Left ventricle myocardium inferior (tissue), 1 donor: Measurements from ENCODE around the gene WAC. TPM values are rescaled to one million over a fixed set of nuclear protein-coding genes. Genes with fewer than 3 reads are reported as not detected.

Source experiments
- DNase-seq: peaks from one replicate; pipeline ENCODE4 v3.0.0-alpha.2; 2020
- H3K27ac ChIP-seq: fragments of 200-600 bp; replicated peaks from 2 replicates; pipeline ENCODE4 v1.8.0; 2021
- H3K27me3 ChIP-seq: fragments of 200-600 bp; 2 replicates; pipeline ENCODE4 v1.8.0; 2021; ENCODE audit warnings: low read depth
- H3K36me3 ChIP-seq: fragments of 200-600 bp; 2 replicates; pipeline ENCODE4 v1.8.0; 2021
- H3K4me1 ChIP-seq: fragments of 200-600 bp; 2 replicates; pipeline ENCODE4 v1.8.0; 2021
- H3K4me3 ChIP-seq: fragments of 200-600 bp; 2 replicates; pipeline ENCODE4 v1.8.0; 2021; ENCODE audit warnings: mild to moderate bottlenecking, moderate library complexity
- H3K9me3 ChIP-seq: fragments of 200-600 bp; replicated peaks from 2 replicates; pipeline ENCODE4 v1.8.0; 2021
- intact Hi-C: fragments of 100-400 bp; cut with micrococcal nuclease; formaldehyde crosslinking; loops from one replicate; pipeline ENCODE4 v1.11.0; 2022
- total RNA-seq: library from RNA; stranded (reverse); fragmentation: NEBNext Ultra II Directional; extraction: Animal tissue kit (Norgen Biotek cat#: 25700); gene quantifications from one replicate; pipeline ENCODE4 v1.2.1, GENCODE V29; 2021
- TF ChIP-seq, protein P1 (sequence below): fragments of 200-600 bp; IDR thresholded peaks from 2 replicates; pipeline ENCODE4 v1.8.0; 2021; ENCODE audit warnings: antibody characterized with exemption, mild to moderate bottlenecking, borderline replicate concordance
- donor health status: DM: no; HTN: yes; CAD: no; lungs with severe emphysema.

WAC gene
- total RNA-seq, 1 donor from 2014 or later: 103 TPM

DNA sequence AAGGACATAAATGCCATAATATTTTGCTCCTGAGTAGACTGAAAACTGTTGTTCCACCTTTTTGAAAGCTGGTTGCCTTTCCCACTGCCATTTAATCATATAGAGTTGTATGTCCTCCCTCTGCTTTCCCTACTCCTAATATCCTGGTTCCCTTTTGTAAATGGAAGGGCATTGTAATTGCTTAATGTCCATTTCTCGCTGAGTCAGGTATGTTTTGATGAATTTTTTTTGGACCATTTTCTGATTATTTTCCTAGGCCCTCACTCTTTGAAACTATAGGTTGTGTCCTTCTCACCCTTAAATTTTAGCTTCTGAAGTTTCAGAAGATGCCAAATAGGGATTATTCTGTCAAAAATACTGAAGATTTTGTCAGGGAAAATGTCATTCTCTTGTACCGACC lies 45.5 kb downstream of the WAC start:
- Histone ChIP-seq H3K36me3 (peaks cover 1% of the 10 kb centered on the region), H3K4me3 (no peak overlapping the region), H3K27ac (no peak overlapping the region), H3K27me3 (no peaks in the 10 kb centered on the region), H3K9me3 (no peaks in the 10 kb centered on the region), H3K4me1 (peaks cover 97% of the 10 kb centered on the region)
- TF ChIP-seq, protein P1, sequence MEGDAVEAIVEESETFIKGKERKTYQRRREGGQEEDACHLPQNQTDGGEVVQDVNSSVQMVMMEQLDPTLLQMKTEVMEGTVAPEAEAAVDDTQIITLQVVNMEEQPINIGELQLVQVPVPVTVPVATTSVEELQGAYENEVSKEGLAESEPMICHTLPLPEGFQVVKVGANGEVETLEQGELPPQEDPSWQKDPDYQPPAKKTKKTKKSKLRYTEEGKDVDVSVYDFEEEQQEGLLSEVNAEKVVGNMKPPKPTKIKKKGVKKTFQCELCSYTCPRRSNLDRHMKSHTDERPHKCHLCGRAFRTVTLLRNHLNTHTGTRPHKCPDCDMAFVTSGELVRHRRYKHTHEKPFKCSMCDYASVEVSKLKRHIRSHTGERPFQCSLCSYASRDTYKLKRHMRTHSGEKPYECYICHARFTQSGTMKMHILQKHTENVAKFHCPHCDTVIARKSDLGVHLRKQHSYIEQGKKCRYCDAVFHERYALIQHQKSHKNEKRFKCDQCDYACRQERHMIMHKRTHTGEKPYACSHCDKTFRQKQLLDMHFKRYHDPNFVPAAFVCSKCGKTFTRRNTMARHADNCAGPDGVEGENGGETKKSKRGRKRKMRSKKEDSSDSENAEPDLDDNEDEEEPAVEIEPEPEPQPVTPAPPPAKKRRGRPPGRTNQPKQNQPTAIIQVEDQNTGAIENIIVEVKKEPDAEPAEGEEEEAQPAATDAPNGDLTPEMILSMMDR: no peak
- intact Hi-C loops: no loop called here
- DNase-seq: no peak

DNA sequence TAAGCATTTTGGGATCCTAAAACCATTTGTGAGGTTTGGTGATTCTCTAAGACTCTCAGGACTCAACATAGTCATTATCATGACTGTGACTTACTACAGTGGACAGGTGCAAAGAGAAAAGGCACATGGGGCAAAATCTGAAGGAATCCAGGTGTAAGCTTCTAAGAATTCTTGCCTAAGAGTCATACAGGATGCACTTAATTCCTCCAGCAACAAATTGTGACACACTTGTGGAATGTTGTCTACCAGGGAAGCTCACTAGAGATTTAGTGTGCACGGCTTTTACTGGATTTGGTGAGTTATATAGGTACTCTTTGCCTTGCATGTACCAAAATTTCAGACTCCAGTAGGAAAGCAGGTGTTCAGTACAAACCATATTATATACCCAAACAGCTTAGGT lies 47.9 kb downstream of the WAC start:
- H3K27me3 ChIP-seq: no peaks in the 10 kb centered on the region
- intact Hi-C loops: loop anchor here (10.0 kb wide), 1 partner anchor 46 kb away; the partner anchor contains the start of gene WAC
- TF ChIP-seq, protein P1: no peak
- peaks cover 22% of the 10 kb centered on the region for H3K36me3 ChIP-seq
- H3K4me3 ChIP-seq: no peak overlapping the region
- peaks cover 89% of the 10 kb centered on the region for H3K4me1 ChIP-seq
- no peak for DNase-seq
- H3K27ac ChIP-seq: no peak overlapping the region
- H3K9me3 ChIP-seq: no peaks in the 10 kb centered on the region

DNA sequence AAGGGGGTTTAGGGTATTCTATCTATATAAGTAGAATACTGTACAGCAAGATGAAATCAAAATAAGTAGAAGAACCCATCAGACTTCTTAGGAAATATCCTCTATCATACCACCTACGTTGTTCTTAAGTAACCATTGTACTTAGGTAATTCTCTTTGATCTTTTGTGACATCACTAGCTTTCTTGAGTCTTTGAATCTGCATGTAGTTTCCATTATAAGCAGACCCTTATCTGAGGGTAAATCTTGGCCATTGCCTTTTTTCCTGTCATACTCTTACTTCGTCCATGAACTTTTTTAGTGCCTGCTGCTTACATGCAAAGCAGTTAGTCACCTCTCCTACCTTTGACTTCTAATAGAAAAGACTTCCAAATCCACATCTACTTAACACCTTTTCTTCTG lies 49.0 kb downstream of the WAC start:
- peaks cover 89% of the 10 kb centered on the region for H3K4me1 ChIP-seq
- TF ChIP-seq, protein P1: no peak
- H3K27me3 ChIP-seq: no peaks in the 10 kb centered on the region
- H3K9me3 ChIP-seq: no peaks in the 10 kb centered on the region
- H3K4me3 ChIP-seq: no peak overlapping the region
- no peak for DNase-seq
- H3K36me3 ChIP-seq: peaks cover 22% of the 10 kb centered on the region
- intact Hi-C loops: loop anchor here (10.0 kb wide), 1 partner anchor 47 kb away; the partner anchor contains the start of gene WAC
- no peak overlapping the region for H3K27ac ChIP-seq

DNA sequence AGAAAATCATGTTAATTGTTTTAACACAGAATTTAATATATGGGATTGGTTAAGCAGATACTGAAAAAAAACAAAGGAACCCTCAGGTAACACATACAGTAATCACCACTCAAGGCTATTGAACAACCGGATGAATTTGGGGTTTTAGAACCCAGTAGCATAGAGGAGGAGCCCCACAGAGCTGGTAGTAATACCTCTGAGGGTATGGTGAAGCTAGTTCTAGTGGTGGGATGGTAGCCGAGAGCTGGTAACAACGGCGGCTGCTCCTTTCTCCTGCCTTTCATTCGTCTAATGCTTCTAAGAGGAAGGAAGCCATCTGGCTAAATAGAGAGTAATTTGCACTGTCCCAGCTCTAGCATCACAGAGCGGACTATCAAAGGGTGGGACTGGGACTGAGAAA lies 52.2 kb downstream of the WAC start:
- TF ChIP-seq, protein P1: no peak
- H3K4me3 ChIP-seq: no peak overlapping the region
- no peak overlapping the region for H3K27ac ChIP-seq
- no peaks in the 10 kb centered on the region for H3K9me3 ChIP-seq
- DNase-seq: no peak
- peaks cover 87% of the 10 kb centered on the region for H3K4me1 ChIP-seq
- H3K36me3 ChIP-seq: peaks cover 26% of the 10 kb centered on the region
- intact Hi-C loops: loop anchor here (10.0 kb wide), 1 partner anchor 50 kb away; the partner anchor contains the start of gene WAC
- H3K27me3 ChIP-seq: no peaks in the 10 kb centered on the region

DNA sequence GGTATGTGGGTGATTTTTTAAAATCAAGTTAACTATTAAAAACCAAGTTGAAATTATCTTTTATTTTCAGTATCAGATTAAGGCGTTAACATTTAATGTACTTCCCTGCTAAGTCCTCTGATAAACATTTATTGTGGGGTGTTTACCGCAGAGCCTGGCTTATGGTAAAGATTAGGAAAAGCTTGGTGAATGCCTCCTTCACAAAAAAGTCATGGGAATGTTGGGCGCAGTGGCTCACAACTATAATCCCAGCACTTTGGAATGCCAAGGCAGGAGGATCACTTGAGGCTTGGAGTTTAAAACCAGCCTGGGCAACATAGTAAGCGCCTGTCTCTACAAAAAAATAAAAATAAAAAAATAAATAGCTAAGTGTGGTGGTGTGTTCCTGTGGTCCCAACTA lies 53.3 kb downstream of the WAC start:
- H3K27ac ChIP-seq: no peak overlapping the region
- intact Hi-C loops: loop anchor here (10.0 kb wide), 1 partner anchor 51 kb away; the partner anchor contains the start of gene WAC
- H3K36me3 ChIP-seq: peaks cover 37% of the 10 kb centered on the region
- H3K9me3 ChIP-seq: no peaks in the 10 kb centered on the region
- no peak for DNase-seq
- TF ChIP-seq, protein P1: no peak
- no peak overlapping the region for H3K4me3 ChIP-seq
- no peaks in the 10 kb centered on the region for H3K27me3 ChIP-seq
- peaks cover 76% of the 10 kb centered on the region for H3K4me1 ChIP-seq
